HG02759 (cell line): ENCODE measurements around the gene MANBA.
"Not testable (repeated sequence)": the region's sequence is repeated elsewhere in the genome, so short reads cannot be mapped to it uniquely, and the experiment has no call there.

Source experiments
- ATAC-seq: cut with Tn5 transposase; IDR thresholded peaks from one replicate; pipeline ENCODE4 v1.9.1; 2021; ENCODE audit warnings: mild to moderate bottlenecking, moderate library complexity; ENCODE audit not compliant: unreplicated experiment

Gene MANBA

GRCh38 chr4:102625232-102625930 lies 135.4 kb downstream of the MANBA start:
- ATAC-seq = peak; percentile 79

GRCh38 chr4:102624505-102624904 lies 136.3 kb downstream of the MANBA start:
- ATAC-seq = no peak

- ATAC-seq = no peak
Measured at GRCh38 chr4:102623622-102624021, 137.1 kb downstream of the MANBA start.

GRCh38 chr4:102620697-102621497 lies 139.9 kb downstream of the MANBA start:
- peak; percentile 68 for ATAC-seq

GRCh38 chr4:102619776-102620631 lies 140.8 kb downstream of the MANBA start:
- peak; percentile 28 for ATAC-seq

- ATAC-seq = not testable (repeated sequence)
Measured at GRCh38 chr4:102619021-102619420, 141.7 kb downstream of the MANBA start.

- no peak for ATAC-seq
Measured at GRCh38 chr4:102616636-102617035, 144.1 kb downstream of the MANBA start.

- ATAC-seq = no peak
Measured at GRCh38 chr4:102614801-102615200, 146.0 kb downstream of the MANBA start.

GRCh38 chr4:102612824-102613366 lies 147.9 kb downstream of the MANBA start:
- ATAC-seq = no peak

GRCh38 chr4:102612210-102612609 lies 148.6 kb downstream of the MANBA start:
- ATAC-seq = no peak

- ATAC-seq = no peak
Measured at GRCh38 chr4:102610476-102610875, 150.3 kb downstream of the MANBA start.

GRCh38 chr4:102610007-102610406 lies 150.8 kb downstream of the MANBA start:
- ATAC-seq = no peak

GRCh38 chr4:102608190-102608589 lies 152.6 kb downstream of the MANBA start:
- ATAC-seq = no peak

- no peak for ATAC-seq
Measured at GRCh38 chr4:102606846-102607450, 153.8 kb downstream of the MANBA start.

- no peak for ATAC-seq
Measured at GRCh38 chr4:102606261-102606660, 154.5 kb downstream of the MANBA start.

GRCh38 chr4:102604222-102604940 lies 156.4 kb downstream of the MANBA start:
- no peak for ATAC-seq

- no peak for ATAC-seq
Measured at GRCh38 chr4:102601586-102602227, 159.1 kb downstream of the MANBA start.

GRCh38 chr4:102600689-102601088 lies 160.1 kb downstream of the MANBA start:
- no peak for ATAC-seq

GRCh38 chr4:102599886-102600285 lies 160.9 kb downstream of the MANBA start:
- no peak for ATAC-seq
